Smooth muscle cell (in vitro differentiated cells): Measurements from ENCODE around the gene ZNF777. TPM values are rescaled to one million over a fixed set of nuclear protein-coding genes. Genes with fewer than 3 reads are reported as not detected.

Experiments
- DNase-seq: peaks from one replicate; lab custom pipeline; 2025; ENCODE audit not compliant: unreplicated experiment; lab: John Stamatoyannopoulos, UW
- H2AFZ ChIP-seq: fragments of 200-600 bp; sonication (generic); 2 replicates; pipeline ENCODE4 v1.6.0; 2016; ENCODE audit warnings: antibody characterized with exemption, low read depth, mild to moderate bottlenecking
- H3F3A ChIP-seq: fragments of 200-600 bp; sonication (generic); 2 replicates; pipeline ENCODE4 v1.6.0; 2017; ENCODE audit warnings: antibody characterized with exemption, low read depth
- H3K27ac ChIP-seq: fragments of 200-600 bp; sonication (generic); 2 replicates; pipeline ENCODE4 v1.5.1; 2016; ENCODE audit warnings: low read depth, mild to moderate bottlenecking
- H3K27me3 ChIP-seq: fragments of 200-600 bp; sonication (generic); 2 replicates; pipeline ENCODE4 v1.6.1; 2016; ENCODE audit warnings: low read depth, mild to moderate bottlenecking
- H3K36me3 ChIP-seq: fragments of 200-600 bp; sonication (generic); 2 replicates; pipeline ENCODE4 v1.5.1; 2016; ENCODE audit warnings: low read depth
- H3K4me1 ChIP-seq: fragments of 200-600 bp; sonication (generic); 2 replicates; pipeline ENCODE4 v1.5.1; 2016; ENCODE audit warnings: low read depth
- H3K4me2 ChIP-seq: fragments of 200-600 bp; sonication (generic); 2 replicates; pipeline ENCODE4 v1.6.0; 2016; ENCODE audit warnings: mild to moderate bottlenecking
- H3K4me3 ChIP-seq: fragments of 200-600 bp; sonication (generic); 2 replicates; pipeline ENCODE4 v1.5.1; 2016; ENCODE audit warnings: mild to moderate bottlenecking
- H3K79me2 ChIP-seq: fragments of 200-600 bp; sonication (generic); 2 replicates; pipeline ENCODE4 v1.6.0; 2016; ENCODE audit warnings: low read depth, mild to moderate bottlenecking
- H3K9ac ChIP-seq: fragments of 200-600 bp; sonication (generic); 2 replicates; pipeline ENCODE4 v1.6.0; 2016; ENCODE audit warnings: low read depth
- H3K9me3 ChIP-seq: fragments of 200-600 bp; sonication (generic); replicated peaks from 2 replicates; pipeline ENCODE4 v1.5.1; 2016; ENCODE audit warnings: low read depth
- H4K20me1 ChIP-seq: fragments of 200-600 bp; sonication (generic); 2 replicates; pipeline ENCODE4 v1.6.0; 2016; ENCODE audit warnings: low read depth
- WGBS: methylation state at CpG from one replicate; pipeline ENCODE4 v1.1.7; 2016; ENCODE audit warnings: low lambda C conversion rate; 5-methylcytosine and 5-hydroxymethylcytosine counted together
- polyA plus RNA-seq: library from polyadenylated mRNA; unstranded; fragments of >200 nt; fragmentation: Nextera tagmentation; extraction: Ambion mirVana; gene quantifications from 2 replicates; pipeline ENCODE4 v1.2.1, GENCODE V29; 2016
- total RNA-seq: library from RNA; depleted of rRNA; stranded (reverse); fragments of >200 nt; gene quantifications from 2 replicates; pipeline ENCODE4 v1.2.3, GENCODE V29; 2014
- TF ChIP-seq, protein P1 (sequence below): fragments of 200-600 bp; sonication (generic); IDR thresholded peaks from 2 replicates; pipeline ENCODE4 v1.5.1; 2017; ENCODE audit warnings: borderline replicate concordance, mild to moderate bottlenecking, antibody characterized with exemption; ENCODE audit not compliant: insufficient read depth, poor library complexity, severe bottlenecking

The ZNF777 gene
- total and polyA plus RNA-seq, 2 experiments from 2014 or later = 7.8 to 14.9 TPM

DNA sequence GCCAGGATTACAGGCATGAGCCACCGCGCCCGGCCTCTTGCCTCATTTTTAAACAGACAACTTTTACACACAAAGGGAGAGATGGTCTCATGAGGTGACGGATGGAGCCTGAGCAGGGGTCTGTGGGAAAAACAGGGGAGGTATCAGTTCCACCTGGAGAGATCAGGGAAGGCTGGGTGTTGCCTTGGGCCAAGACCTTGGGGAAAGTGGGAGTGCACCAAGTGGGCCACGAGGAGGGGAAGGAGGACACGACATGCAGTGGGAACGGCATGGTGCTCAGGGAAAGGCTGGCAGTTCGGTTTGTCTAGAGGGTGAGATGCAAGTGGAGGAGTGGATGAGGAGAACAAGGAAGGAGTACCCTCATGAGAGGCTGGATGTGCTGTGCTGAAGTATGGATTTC lies 8.9 kb upstream of the ZNF777 start:
- no peaks in the 10 kb centered on the region for H4K20me1 ChIP-seq
- H3K4me2 ChIP-seq = no peak overlapping the region
- H3F3A ChIP-seq = no peaks in the 10 kb centered on the region
- no peak overlapping the region for H3K27ac ChIP-seq
- no peaks in the 10 kb centered on the region for H3K27me3 ChIP-seq
- H3K4me1 ChIP-seq = no peaks in the 10 kb centered on the region
- no peak for DNase-seq
- 94% methylated on average over 8 of the region's 8 CpGs for WGBS
- H3K4me3 ChIP-seq = no peak overlapping the region
- peaks cover 12% of the 10 kb centered on the region for H3K36me3 ChIP-seq
- no peak overlapping the region for H3K9ac ChIP-seq
- TF ChIP-seq, protein P1, sequence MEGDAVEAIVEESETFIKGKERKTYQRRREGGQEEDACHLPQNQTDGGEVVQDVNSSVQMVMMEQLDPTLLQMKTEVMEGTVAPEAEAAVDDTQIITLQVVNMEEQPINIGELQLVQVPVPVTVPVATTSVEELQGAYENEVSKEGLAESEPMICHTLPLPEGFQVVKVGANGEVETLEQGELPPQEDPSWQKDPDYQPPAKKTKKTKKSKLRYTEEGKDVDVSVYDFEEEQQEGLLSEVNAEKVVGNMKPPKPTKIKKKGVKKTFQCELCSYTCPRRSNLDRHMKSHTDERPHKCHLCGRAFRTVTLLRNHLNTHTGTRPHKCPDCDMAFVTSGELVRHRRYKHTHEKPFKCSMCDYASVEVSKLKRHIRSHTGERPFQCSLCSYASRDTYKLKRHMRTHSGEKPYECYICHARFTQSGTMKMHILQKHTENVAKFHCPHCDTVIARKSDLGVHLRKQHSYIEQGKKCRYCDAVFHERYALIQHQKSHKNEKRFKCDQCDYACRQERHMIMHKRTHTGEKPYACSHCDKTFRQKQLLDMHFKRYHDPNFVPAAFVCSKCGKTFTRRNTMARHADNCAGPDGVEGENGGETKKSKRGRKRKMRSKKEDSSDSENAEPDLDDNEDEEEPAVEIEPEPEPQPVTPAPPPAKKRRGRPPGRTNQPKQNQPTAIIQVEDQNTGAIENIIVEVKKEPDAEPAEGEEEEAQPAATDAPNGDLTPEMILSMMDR = no peak
- no peaks in the 10 kb centered on the region for H3K79me2 ChIP-seq
- H3K9me3 ChIP-seq = no peaks in the 10 kb centered on the region
- no peak overlapping the region for H2AFZ ChIP-seq

DNA sequence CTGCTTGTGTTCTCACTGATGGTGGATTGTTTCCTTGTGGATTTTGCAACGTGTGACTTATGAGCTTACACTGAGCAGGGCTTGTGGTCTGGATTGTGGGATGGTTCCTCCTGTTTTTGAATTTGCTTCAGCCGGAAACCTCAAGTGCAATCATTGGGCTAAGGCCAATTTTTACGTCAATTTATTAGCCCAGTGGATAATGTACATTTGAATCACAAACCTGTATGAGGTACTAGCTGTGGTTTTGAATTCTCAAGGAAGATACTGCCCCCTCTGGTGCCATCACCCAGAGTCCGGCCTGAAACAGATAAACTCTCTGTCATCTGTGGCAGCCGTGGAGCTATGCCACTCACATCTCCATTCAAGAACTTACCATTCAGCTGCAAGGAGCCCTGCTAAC lies 7.3 kb upstream of the ZNF777 start:
- H3K27ac ChIP-seq = no peak overlapping the region
- DNase-seq = no peak
- H3K36me3 ChIP-seq = peaks cover 11% of the 10 kb centered on the region
- no peaks in the 10 kb centered on the region for H3K9me3 ChIP-seq
- H3K4me2 ChIP-seq = no peak overlapping the region
- H3F3A ChIP-seq = no peaks in the 10 kb centered on the region
- no peaks in the 10 kb centered on the region for H3K79me2 ChIP-seq
- H4K20me1 ChIP-seq = no peaks in the 10 kb centered on the region
- no peaks in the 10 kb centered on the region for H3K27me3 ChIP-seq
- no peaks in the 10 kb centered on the region for H3K4me1 ChIP-seq
- WGBS = 81% methylated on average over 5 of the region's 5 CpGs
- H3K4me3 ChIP-seq = no peak overlapping the region
- TF ChIP-seq, protein P1 = no peak
- no peak overlapping the region for H2AFZ ChIP-seq
- H3K9ac ChIP-seq = no peak overlapping the region

DNA sequence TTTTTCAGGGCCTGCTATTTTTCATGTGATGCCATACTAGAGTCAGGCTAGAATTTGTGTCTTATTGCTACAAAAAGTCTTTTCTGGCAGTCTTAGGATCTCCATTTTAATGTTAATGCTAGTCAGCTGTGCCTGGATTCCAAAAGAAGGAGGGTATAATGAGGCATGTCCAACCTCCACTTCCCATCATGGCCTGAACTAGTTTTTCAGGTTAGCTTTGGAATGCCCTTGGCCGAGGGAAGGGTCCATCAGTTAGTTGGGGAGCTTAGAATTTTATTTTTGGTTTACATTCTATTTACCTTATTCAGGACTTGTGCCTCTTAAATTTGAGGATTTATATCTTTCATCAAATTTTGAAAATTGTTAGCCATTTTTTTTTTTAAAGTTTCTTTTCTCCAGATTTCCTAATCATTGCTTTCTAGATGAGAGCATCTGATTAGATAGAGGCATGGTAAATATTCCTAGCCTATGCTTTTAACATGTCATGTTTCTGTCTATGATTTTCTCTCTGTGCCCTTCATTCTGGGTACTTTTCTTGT lies 6.5 kb upstream of the ZNF777 start:
- Histone ChIP-seq H3K27ac (no peak overlapping the region), H3K27me3 (no peaks in the 10 kb centered on the region), H2AFZ (no peak overlapping the region), H3K36me3 (peaks cover 2% of the 10 kb centered on the region), H3F3A (no peaks in the 10 kb centered on the region), H3K9ac (no peak overlapping the region), H4K20me1 (no peaks in the 10 kb centered on the region), H3K4me1 (no peaks in the 10 kb centered on the region), H3K4me2 (no peak overlapping the region), H3K79me2 (no peaks in the 10 kb centered on the region), H3K9me3 (no peaks in the 10 kb centered on the region), H3K4me3 (no peak overlapping the region)
- DNase-seq = no peak
- WGBS = 70% methylated on average over 1 of the region's 1 CpG
- TF ChIP-seq, protein P1 = no peak

DNA sequence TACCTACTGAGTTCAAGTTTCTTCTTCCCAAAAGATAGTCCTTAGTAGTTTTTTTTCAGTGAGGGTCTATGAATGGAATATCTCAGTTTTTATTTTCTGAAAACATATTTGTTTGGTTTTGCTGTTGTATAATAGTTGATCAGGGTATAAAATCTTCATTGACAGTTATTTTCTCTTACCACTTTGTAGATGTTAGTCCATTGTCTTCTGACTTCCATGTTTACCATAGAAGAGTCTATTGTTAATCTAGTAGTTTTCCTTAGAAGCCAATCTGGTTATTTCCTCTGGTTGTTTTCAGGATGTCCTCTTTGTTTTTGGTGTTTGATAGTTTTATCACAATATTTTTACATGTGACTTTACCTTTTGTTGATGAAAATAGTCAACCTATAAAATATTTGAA lies 5.5 kb upstream of the ZNF777 start:
- H3K9me3 ChIP-seq = no peaks in the 10 kb centered on the region
- TF ChIP-seq, protein P1 = no peak
- H3K27ac ChIP-seq = no peak overlapping the region
- H2AFZ ChIP-seq = no peak overlapping the region
- no peaks in the 10 kb centered on the region for H3K36me3 ChIP-seq
- no peak for DNase-seq
- H4K20me1 ChIP-seq = no peaks in the 10 kb centered on the region
- no peaks in the 10 kb centered on the region for H3K79me2 ChIP-seq
- no peak overlapping the region for H3K4me2 ChIP-seq
- H3K27me3 ChIP-seq = no peaks in the 10 kb centered on the region
- no peak overlapping the region for H3K4me3 ChIP-seq
- H3F3A ChIP-seq = no peaks in the 10 kb centered on the region
- no peaks in the 10 kb centered on the region for H3K4me1 ChIP-seq
- no peak overlapping the region for H3K9ac ChIP-seq
